Activated CD4-positive, CD25-positive, alpha-beta regulatory T cell (primary cell): ENCODE results near the gene SLC6A18.
"Not testable (repeated sequence)": the region's sequence is repeated elsewhere in the genome, so short reads cannot be mapped to it uniquely, and the experiment has no call there.

ENCODE experiments used
- DNase-seq, 4 experiments: peaks; one replicate each; lab custom pipeline; 2025; lab: John Stamatoyannopoulos, UW

The SLC6A18 gene

DNA sequence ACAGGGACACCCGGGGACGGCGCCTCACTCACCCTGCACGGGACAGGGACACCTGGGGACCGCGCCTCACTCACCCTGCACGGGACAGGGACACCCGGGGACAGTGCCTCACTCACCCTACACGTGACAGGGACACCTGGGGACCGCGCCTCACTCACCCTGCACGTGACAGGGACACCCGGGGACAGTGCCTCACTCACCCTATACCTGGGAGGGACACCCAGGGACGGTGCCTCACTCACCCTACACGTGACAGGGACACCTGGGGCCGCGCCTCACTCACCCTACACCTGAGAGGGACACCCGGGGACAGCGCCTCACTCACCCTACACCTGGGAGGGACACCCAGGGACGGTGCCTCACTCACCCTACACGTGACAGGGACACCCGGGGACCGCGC lies 65.8 kb downstream of the SLC6A18 start:
- not testable (repeated sequence) for DNase-seq

DNA sequence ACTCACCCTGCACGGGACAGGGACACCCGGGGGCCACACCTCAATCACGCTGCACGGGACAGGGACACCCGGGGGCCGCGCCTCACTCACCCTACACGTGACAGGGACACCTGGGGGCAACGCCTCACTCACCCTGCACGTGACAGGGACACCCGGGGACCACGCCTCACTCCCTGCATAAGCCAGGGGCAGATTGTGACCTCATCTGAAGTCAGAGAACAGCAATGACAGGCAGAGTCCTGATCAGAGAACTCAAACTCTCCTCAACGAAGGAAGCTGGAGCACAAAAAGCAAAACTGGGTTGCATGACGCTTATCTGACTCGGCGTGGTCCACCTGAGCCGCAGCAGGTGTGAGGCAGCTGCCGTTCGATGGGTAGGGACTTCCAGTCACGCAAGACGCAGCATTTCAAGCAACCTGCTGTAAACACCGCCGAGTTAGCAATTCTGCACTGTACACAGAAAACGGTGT lies 66.5 kb downstream of the SLC6A18 start:
- DNase-seq = no peak

- DNase-seq = no peak
These were observed 67.0 kb downstream of the SLC6A18 start for GRCh38 chr5:1292139-1292538.

DNA sequence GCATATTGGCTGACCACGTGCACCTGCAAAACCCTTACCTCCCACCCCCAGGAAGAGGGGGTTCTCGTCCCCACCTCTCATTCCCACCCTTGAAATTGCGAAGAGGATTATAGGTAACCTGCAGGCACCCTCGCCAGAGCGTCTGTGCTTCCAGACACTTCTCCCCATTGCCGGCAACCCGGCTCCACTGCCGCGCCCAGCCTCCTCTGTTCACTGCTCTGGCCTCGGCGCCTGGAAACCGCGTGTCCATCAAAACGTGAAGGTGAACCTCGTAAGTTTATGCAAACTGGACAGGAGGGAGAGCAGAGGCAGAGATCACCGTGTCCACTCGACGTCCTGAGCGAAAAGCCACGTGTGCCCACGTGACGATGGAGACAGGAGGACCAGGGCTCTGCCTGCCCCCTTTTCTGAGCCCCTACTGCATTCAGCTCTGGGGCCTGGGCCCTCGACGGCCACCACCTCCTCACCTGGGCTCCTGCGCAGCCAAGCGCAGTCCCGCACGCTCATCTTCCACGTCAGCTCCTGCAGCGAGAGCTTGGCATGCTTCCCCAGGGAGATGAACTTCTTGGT lies 67.8 kb downstream of the SLC6A18 start:
- no peak for DNase-seq

GRCh38 chr5:1293416-1294205 lies 68.4 kb downstream of the SLC6A18 start:
- DNase-seq = no peak

DNA sequence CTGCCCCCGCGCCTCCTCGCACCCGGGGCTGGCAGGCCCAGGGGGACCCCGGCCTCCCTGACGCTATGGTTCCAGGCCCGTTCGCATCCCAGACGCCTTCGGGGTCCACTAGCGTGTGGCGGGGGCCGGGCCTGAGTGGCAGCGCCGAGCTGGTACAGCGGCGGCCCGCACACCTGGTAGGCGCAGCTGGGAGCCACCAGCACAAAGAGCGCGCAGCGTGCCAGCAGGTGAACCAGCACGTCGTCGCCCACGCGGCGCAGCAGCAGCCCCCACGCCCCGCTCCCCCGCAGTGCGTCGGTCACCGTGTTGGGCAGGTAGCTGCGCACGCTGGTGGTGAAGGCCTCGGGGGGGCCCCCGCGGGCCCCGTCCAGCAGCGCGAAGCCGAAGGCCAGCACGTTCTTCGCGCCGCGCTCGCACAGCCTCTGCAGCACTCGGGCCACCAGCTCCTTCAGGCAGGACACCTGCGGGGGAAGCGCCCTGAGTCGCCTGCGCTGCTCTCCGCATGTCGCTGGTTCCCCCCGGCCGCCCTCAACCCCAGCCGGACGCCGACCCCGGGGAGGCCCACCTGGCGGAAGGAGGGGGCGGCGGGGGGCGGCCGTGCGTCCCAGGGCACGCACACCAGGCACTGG lies 69.1 kb downstream of the SLC6A18 start:
- no peak for DNase-seq

GRCh38 chr5:1294835-1295649 lies 69.9 kb downstream of the SLC6A18 start, which contains the start of gene TERT:
Gene TERT (minus strand): TSS chr5:1295068. CDS start chr5:1294989, 79 bp downstream.
- DNase-seq = peak; percentile 35 to 67 (median 58)

DNA sequence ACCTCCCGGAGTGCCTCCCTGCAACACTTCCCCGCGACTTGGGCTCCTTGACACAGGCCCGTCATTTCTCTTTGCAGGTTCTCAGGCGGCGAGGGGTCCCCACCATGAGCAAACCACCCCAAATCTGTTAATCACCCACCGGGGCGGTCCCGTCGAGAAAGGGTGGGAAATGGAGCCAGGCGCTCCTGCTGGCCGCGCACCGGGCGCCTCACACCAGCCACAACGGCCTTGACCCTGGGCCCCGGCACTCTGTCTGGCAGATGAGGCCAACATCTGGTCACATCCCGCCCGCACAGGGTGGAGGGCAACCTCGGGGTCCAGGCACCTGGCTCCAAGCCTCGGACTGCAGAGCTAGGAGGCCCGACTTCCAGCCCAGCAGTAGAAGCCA lies 70.5 kb downstream of the SLC6A18 start:
- no peak for DNase-seq
